OCI-LY1 (cell line): ENCODE results near the gene S100A10.

ENCODE experiments used
- H2AFZ ChIP-seq: fragments of 200-600 bp; sonication (generic), shearing (Covaris generic); 2 replicates; pipeline ENCODE4 v1.6.0; 2014; ENCODE audit warnings: antibody characterized with exemption, mild to moderate bottlenecking, low read length
- H3F3A ChIP-seq: fragments of 200-600 bp; sonication (generic), shearing (Covaris generic); 2 replicates; pipeline ENCODE4 v1.6.0; 2014; ENCODE audit warnings: mild to moderate bottlenecking, antibody characterized with exemption, low read length, moderate library complexity; ENCODE audit not compliant: insufficient read depth
- H3K27ac ChIP-seq: fragments of 200-600 bp; sonication (generic); 2 replicates; pipeline ENCODE4 v1.5.1; 2014; ENCODE audit warnings: low read length, mixed run types, mild to moderate bottlenecking, low read depth; ENCODE audit not compliant: poor library complexity, severe bottlenecking
- H3K27me3 ChIP-seq: fragments of 200-600 bp; sonication (generic); 2 replicates; pipeline ENCODE4 v1.6.0; 2014; ENCODE audit warnings: antibody characterized with exemption, mild to moderate bottlenecking, low read length, moderate library complexity; ENCODE audit not compliant: insufficient read depth
- H3K36me3 ChIP-seq: fragments of 200-600 bp; sonication (generic); 2 replicates; pipeline ENCODE4 v1.6.1; 2014; ENCODE audit warnings: mild to moderate bottlenecking, antibody characterized with exemption, low read length, moderate library complexity, mixed read lengths; ENCODE audit not compliant: insufficient read depth
- H3K4me1 ChIP-seq: fragments of 200-600 bp; sonication (generic); 2 replicates; pipeline ENCODE4 v1.5.1; 2014; ENCODE audit warnings: mild to moderate bottlenecking, low read length, moderate library complexity; ENCODE audit not compliant: insufficient read depth, severe bottlenecking
- H3K4me2 ChIP-seq: fragments of 200-600 bp; sonication (generic), shearing (Covaris generic); 2 replicates; pipeline ENCODE4 v1.6.1; 2014; ENCODE audit warnings: low read length
- H3K4me3 ChIP-seq: fragments of 200-600 bp; sonication (generic); 2 replicates; pipeline ENCODE4 v1.5.1; 2014; ENCODE audit warnings: low read length, low read depth, mild to moderate bottlenecking, mixed read lengths; ENCODE audit not compliant: poor library complexity, severe bottlenecking
- H3K79me2 ChIP-seq: fragments of 200-600 bp; shearing (Covaris generic); 2 replicates; pipeline ENCODE4 v1.6.1; 2016; ENCODE audit warnings: mixed run types, low read length, mixed read lengths; ENCODE audit not compliant: insufficient read depth
- H3K9ac ChIP-seq: fragments of 200-600 bp; sonication (generic), shearing (Covaris generic); 2 replicates; pipeline ENCODE4 v1.6.1; 2014; ENCODE audit warnings: mild to moderate bottlenecking, low read length, mixed read lengths
- H3K9me2 ChIP-seq: fragments of 200-600 bp; sonication (generic), shearing (Covaris generic); 2 replicates; pipeline ENCODE4 v1.6.1; 2014; ENCODE audit warnings: low read depth, mild to moderate bottlenecking, low read length, mixed read lengths
- H3K9me3 ChIP-seq: fragments of 200-600 bp; shearing (Covaris generic); 2 replicates; pipeline ENCODE4 v1.6.1; 2014; ENCODE audit warnings: low read length, mixed read lengths
- H4K20me1 ChIP-seq: fragments of 200-600 bp; sonication (generic), shearing (Covaris generic); 2 replicates; pipeline ENCODE4 v1.6.0; 2016; ENCODE audit warnings: mild to moderate bottlenecking, low read length; ENCODE audit not compliant: insufficient read depth
- CTCF ChIP-seq: fragments of 200-600 bp; sonication (generic), shearing (Covaris generic); IDR thresholded peaks from 2 replicates; pipeline ENCODE4 v1.5.1; 2017; ENCODE audit warnings: mild to moderate bottlenecking, antibody characterized with exemption, low read length, moderate library complexity, mixed read lengths
- EZH2 ChIP-seq: fragments of 200-600 bp; sonication (generic), shearing (Covaris generic); IDR thresholded peaks from 2 replicates; pipeline ENCODE4 v1.8.0; 2017; ENCODE audit warnings: borderline replicate concordance, mixed run types, mild to moderate bottlenecking, antibody characterized with exemption, low read length, moderate library complexity, mixed read lengths

S100A10 gene

DNA sequence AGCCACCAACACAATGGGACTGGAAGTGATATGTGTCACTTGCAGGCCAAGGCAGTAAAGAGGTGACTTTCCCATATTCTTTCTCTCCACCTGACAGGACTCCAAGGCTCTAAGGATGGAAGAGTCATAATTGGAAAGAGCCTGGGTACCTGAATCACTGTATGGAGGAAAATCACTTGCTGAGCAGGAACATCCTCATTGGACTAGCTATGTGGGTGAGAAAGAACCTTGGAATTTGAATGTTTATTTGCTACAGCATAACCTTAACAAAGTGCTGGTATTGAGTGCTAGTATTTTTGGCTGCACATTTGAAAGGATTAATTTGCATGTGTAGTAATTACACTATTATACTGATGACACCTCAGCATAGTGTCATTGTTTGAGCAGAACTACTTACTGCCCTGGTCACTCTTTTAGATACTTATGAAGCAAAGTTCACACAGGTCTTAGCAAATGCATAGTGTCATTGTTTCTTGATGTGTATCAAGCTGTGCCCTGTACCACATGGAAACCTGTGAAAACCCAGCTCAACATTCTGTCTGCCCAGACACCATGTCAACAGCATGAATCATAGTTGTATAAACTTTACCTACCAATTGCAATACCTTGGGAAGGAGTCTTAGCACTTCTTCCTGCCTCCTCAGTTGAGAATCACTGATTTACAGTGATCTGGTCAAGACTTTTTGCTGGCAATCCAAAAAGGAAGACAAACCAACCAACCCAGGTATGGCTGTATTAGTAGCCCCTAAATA lies 5.1 kb upstream of the S100A10 start:
- Histone ChIP-seq H3K79me2 (no peaks in the 10 kb centered on the region), H3K27me3 (no peaks in the 10 kb centered on the region), H3F3A (no peaks in the 10 kb centered on the region), H2AFZ (no peak overlapping the region), H4K20me1 (no peaks in the 10 kb centered on the region), H3K36me3 (no peaks in the 10 kb centered on the region), H3K4me3 (no peak overlapping the region), H3K9me3 (no peaks in the 10 kb centered on the region), H3K4me2 (no peak overlapping the region), H3K9me2 (no peaks in the 10 kb centered on the region), H3K27ac (no peak overlapping the region), H3K4me1 (peaks cover 6% of the 10 kb centered on the region), H3K9ac (no peak overlapping the region)
- TF ChIP-seq EZH2: no peak
- no peak for TF ChIP-seq CTCF

DNA sequence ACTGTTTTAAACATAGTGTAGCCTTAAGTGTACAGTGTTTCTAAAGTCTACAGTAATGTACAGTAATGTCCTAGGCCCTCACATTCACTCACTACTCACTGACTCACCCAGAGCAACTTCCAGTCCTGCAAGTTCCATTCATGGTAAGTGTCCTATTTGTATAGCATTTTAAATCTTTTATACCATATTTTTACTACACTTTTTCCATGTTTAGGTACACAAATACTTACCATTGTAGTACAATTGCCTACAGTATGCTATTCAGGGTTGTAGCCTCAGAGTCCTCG lies 3.6 kb upstream of the S100A10 start:
- Histone ChIP-seq H3K4me2 (no peak overlapping the region), H3K27ac (no peak overlapping the region), H3K36me3 (no peaks in the 10 kb centered on the region), H3K4me1 (peaks cover 17% of the 10 kb centered on the region), H3K9me3 (no peaks in the 10 kb centered on the region), H3K27me3 (no peaks in the 10 kb centered on the region), H3K9ac (no peak overlapping the region), H3K79me2 (no peaks in the 10 kb centered on the region), H2AFZ (no peak overlapping the region), H3K4me3 (no peak overlapping the region), H3K9me2 (no peaks in the 10 kb centered on the region), H4K20me1 (no peaks in the 10 kb centered on the region), H3F3A (no peaks in the 10 kb centered on the region)
- TF ChIP-seq CTCF: no peak

- Histone ChIP-seq H2AFZ (no peak overlapping the region), H3K4me3 (no peak overlapping the region), H3K9me2 (no peaks in the 10 kb centered on the region), H3K9me3 (no peaks in the 10 kb centered on the region), H3K27me3 (no peaks in the 10 kb centered on the region), H3F3A (no peaks in the 10 kb centered on the region), H3K79me2 (no peaks in the 10 kb centered on the region), H3K9ac (no peak overlapping the region), H3K27ac (no peak overlapping the region), H3K4me2 (no peak overlapping the region), H4K20me1 (no peaks in the 10 kb centered on the region), H3K36me3 (no peaks in the 10 kb centered on the region), H3K4me1 (peaks cover 17% of the 10 kb centered on the region)
- TF ChIP-seq EZH2: no peak
- TF ChIP-seq CTCF: no peak
Measured at GRCh38 chr1:151995774-151996173, 2.1 kb upstream of the S100A10 start.
